ENCODE results near the gene RIMBP2.

RIMBP2 gene

GRCh38 chr12:130470969-130471368 is 245.1 kb downstream of the RIMBP2 start:
- DNase-seq (ENCODE audit: low spot score): no peak
- FAIRE-seq: no peak

DNA sequence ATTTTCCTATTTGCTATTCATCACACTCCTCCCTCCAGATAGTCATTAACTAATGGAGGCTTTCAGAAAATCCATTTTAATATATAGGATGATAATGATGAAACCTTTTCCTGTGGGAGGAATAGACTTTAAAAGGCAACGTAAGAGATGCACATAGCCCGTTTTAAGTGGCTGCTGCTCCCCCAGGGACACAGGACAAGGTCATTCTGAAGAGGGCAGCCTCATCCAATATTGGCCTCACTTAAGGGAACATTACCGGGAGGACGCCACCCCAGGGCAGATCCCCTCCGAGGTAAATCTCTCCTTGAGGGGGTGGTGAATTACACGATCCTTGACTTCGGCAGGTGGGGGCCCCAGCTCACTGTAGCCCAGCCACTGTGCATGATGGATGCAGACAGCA is 246.5 kb downstream of the RIMBP2 start:
- FAIRE-seq: no peak
- DNase-seq (ENCODE audit: low spot score): no peak

DNA sequence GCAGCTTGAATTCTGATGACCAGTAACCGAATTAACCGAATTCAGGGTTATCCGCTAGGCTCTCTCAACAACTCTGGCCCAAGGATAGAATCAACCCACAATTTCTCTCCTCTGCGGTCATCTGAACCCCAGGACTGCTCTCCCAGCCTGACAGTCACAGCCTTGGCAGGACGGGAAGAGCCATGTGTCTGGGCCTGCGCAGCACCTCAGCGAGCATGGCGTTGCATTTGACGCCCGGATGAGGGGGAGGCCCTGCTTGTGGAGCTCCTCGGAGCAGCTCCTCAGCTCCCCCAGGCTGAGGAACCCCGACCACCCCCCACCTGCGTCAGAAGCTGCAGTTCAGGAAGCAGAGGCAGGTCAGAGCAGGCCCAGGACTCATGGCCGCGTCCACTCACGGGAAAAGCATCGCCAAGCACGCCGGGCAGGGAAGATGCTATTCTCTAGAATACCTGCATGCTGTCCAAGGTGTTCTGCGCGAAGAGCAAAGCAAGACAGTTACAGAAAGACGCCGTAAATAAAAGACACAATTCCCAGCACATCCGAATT is 247.3 kb downstream of the RIMBP2 start:
- DNase-seq (ENCODE audit: low spot score): no peak
- no peak for FAIRE-seq

GRCh38 chr12:130468186-130468585 is 247.9 kb downstream of the RIMBP2 start:
- DNase-seq (ENCODE audit: low spot score) (no peak), FAIRE-seq (no peak)

DNA sequence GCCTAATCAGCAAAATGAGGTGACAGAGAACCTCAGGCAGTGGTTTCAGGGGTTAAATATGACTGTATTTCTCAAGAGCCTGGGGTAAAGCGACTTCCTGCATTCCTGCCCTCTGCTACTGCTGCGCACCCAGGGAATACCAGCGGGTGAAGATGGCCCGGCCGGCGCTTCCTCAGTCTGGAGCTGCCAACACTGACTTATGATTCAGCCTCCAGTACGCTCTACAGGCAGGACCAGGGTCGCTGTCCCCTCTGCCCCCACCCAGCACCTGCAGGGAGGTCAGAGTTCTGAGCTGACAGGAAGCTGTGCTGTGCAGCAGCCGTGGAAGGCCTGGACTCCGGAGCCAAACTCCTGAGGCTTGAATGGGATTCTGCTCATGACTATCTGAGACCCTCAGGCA is 250.5 kb downstream of the RIMBP2 start:
- no peak for FAIRE-seq
- no peak for DNase-seq (ENCODE audit: low spot score)

DNA sequence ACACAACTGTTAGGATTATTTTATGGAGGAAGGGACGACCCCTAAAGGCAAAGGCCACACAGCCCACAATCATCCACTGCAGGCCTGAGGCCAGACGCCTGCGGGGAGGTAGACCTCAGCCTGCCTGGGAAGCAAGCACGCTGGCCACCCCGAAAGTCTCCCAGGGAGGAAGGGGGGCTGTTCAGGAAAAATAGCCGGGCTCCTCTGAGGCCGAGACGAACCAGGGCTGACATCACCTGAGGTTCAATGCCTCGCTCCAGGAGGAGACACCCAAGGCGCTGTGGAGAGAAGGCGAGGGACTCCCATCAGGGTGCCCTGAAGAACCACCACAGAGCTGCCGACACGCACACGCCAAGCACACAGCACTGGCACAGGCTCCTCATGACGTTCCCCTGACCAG is 251.1 kb downstream of the RIMBP2 start:
- FAIRE-seq (no peak), DNase-seq (ENCODE audit: low spot score) (no peak)

GRCh38 chr12:130463818-130464670 is 252.1 kb downstream of the RIMBP2 start:
- FAIRE-seq: no peak

GRCh38 chr12:130463275-130463658 is 252.8 kb downstream of the RIMBP2 start:
- DNase-seq (ENCODE audit: low spot score) (no peak), FAIRE-seq (no peak)

More at GRCh38 chr12:130463818-130464670, 252.1 kb downstream of the RIMBP2 start:
- DNase-seq (ENCODE audit: low spot score): no peak

DNA sequence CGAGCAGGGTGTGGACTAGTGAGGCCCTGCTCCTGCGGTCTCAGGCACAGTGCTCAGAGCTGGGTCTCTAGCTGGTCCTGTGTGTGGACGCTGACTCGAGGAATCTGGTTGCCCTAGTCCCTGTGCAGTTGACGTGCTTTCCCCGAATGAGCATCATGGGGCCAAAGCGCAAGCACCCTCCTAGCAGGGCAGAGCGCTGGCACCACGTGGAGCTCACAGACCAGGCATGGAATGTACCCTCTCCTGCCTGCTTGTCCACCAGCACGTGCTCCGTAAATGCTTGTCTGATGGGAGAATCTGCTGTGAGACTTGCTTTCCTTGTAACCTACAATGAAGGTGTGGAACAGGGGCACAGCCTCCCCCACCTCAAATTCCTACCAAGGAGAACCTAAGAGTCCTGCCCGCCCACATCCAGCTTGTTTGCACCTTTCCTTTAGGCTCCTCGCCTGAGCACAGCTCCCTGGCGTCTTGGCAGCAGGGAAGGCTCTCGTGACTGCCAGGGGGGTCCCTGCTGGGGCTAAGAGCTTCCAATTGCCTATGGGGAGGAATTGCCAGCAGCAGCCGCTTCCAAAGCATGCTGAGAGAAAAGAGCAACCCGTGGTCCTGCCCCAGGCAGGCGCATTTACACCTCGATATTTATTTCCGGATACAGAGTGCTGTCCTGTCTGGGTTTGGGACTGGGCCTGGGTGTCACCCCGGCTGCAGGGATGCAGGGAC is 253.4 kb downstream of the RIMBP2 start:
- no peak for DNase-seq (ENCODE audit: low spot score)
- no peak for FAIRE-seq

GRCh38 chr12:130461839-130462557 is 254.1 kb downstream of the RIMBP2 start:
- DNase-seq (ENCODE audit: low spot score) (no peak), FAIRE-seq (no peak)

DNA sequence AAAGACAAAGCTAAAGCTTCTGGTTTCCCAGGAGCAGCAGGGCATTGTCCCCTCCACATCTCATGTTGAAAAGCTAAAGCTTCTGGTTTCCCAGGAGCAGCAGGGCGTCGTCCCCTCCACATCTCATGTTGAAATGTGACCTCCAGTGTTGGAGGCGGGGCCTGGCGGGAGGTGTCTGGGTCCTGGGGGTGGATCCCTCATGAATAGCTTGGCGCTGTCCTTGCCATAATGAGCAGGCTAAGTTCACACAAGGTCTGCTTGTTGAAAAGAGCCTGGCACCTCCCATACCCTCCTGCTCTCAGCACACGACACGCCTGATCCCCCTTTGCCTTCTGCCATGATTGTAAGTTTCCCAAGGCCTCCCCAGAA is 254.7 kb downstream of the RIMBP2 start:
- FAIRE-seq: no peak
- no peak for DNase-seq (ENCODE audit: low spot score)

DNA sequence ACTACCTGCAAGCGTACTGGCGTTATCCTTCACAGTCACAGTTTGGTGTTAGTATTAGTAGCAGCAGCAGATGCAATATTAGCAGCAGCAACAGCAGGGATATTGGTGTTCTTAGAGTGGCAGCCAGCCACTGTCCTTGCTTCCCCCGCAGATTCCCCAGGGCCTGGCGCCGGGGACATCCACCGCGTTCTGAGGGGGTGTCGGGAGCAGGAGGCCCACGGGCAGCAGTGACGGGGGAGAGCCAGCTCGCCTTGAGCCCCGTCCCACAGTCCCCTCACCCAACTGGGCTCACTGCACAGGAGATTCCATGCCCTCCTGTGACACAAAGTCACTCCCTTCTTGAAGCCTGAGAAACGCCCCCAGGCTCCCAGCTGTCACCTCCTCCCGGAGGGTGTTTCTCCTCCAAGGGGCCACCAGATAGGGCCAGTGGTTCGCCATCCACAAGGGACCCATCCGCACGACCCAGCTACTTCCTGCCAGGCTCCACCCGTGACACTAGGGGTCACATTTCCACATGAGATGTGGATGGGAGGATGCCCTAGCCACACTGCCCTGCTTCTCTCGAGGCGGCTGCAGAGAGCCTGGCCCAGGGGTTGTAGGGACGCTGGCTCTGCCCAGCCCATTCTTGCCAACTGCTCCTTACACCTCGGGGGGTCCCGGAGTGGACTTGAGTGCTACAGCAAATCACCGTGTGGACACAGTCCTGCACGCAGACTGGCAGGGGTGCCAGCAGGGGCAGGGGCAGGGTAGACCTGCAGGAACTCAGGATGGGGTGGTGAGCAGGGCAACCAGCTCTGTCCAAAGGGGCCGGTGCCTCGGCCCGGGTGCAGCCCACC is 255.3 kb downstream of the RIMBP2 start:
- DNase-seq (ENCODE audit: low spot score) (no peak), FAIRE-seq (no peak)

GRCh38 chr12:130459916-130460315 is 256.2 kb downstream of the RIMBP2 start:
- FAIRE-seq (no peak), DNase-seq (ENCODE audit: low spot score) (no peak)

DNA sequence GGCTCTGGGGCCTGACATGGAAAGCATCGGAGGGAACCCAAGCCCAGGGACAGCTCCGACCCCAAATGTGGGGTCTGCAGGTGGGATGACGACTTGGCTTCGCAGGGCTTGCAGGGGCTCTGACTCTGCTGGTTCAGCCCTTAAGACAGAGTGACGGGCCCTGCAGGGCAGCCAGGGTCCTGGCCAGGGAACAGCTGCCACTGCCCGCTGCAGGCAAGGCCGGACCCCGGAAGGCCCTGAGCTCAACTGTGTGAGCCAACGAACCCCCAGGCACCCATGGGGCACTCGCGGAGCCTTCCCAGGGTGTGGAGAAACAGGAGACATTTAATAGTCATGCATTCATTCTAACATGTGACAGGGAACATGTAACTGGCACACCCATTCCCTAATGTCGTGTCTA is 257.8 kb downstream of the RIMBP2 start:
- no peak for DNase-seq (ENCODE audit: low spot score)
- no peak for FAIRE-seq

GRCh38 chr12:130457215-130457614 is 258.9 kb downstream of the RIMBP2 start:
- FAIRE-seq: no peak
- DNase-seq (ENCODE audit: low spot score): no peak

DNA sequence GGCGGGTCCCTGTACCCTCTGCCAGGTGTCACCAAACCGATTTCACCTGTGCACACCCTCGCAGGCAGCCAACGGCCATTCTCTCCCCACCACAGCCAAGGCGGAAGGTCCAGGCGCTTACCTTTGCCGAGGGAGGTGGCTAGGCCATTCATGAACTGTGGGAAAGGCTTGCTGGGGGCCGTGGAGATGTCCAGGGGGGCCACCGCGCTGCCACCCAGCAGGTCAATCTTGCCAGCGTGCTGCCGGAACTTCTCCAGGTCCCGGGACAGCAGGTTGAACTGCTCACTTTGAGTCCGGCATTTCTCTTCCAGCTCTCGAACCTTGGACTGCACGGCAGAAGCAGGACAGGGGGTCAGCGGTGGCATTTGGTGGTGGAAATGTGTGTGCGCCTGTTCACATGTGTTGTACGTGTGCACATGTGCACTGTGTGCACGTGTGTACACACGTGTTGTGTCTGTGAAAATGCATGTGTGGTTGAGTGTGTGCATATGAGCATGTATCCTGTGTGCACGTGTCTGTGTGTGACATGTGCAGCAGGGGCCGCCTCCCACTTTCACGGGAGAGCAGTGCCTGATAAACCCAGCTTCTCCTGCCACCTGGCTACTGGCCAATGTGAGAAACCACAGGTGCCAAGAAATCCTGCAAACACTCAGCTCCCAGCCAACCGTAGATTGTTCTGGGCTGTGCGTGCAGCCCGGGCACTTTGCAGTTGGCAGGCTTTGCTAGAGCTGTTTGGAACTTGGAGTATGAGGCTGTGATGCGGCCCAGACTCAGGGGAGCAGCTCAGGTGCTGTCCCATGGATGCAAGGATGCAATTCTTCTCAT is 259.5 kb downstream of the RIMBP2 start:
- no peak for FAIRE-seq
- DNase-seq (ENCODE audit: low spot score): no peak

GRCh38 chr12:130455161-130455560 is 260.9 kb downstream of the RIMBP2 start:
- FAIRE-seq: no peak

GRCh38 chr12:130454296-130454695 is 261.8 kb downstream of the RIMBP2 start:
- FAIRE-seq: no peak
- DNase-seq (ENCODE audit: low spot score): no peak

More at GRCh38 chr12:130455161-130455560, 260.9 kb downstream of the RIMBP2 start:
- DNase-seq (ENCODE audit: low spot score): no peak

DNA sequence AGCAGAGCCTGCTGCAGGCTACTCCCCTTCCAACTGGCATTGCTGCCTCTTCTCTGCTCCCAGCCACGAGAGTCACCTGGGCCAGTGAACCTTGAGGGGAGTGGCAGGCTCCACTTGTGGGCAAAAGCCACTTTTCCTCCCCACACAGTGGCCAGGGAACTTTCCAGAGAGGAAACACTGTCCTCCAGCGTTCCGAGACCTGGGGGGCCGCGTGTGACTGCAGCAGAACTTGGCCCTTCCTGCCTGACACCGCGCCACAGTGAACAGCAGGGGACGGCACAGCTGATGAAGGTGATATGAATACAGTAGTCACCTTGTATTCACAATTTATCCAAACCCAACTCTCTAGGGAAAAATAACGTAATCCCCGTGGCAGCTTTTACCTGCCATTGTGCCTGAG is 263.6 kb downstream of the RIMBP2 start:
- no peak for FAIRE-seq
- DNase-seq (ENCODE audit: low spot score): no peak
